ENCODE results near the gene CELF4.

- no peak for TF ChIP-seq CTCF (conservative IDR thresholded peaks at IDR 0.05)
- TF ChIP-seq ZFX (IDR thresholded peaks at IDR 0.05) = no peak
Observed at GRCh38 chr18:37525262-37525585, 40.4 kb downstream of the CELF4 start.

All from C4-2B (cell line).